Astrocyte of the hippocampus (primary cell): ENCODE results near the gene TLE4.

ENCODE experiments used
- DNase-seq: peaks from one replicate; pipeline ENCODE4 v3.0.0; 2011; ENCODE audit warnings: low read depth, low spot score

The TLE4 gene

GRCh38 chr9:79663300-79663699 lies 91.5 kb downstream of the TLE4 start:
- no peak for DNase-seq

- no peak for DNase-seq
Observed at GRCh38 chr9:79663878-79664277, 92.1 kb downstream of the TLE4 start.

GRCh38 chr9:79664375-79664831 lies 92.6 kb downstream of the TLE4 start:
- DNase-seq, result no peak

- DNase-seq, result no peak
Observed at GRCh38 chr9:79665369-79665768, 93.6 kb downstream of the TLE4 start.

GRCh38 chr9:79665931-79666330 lies 94.2 kb downstream of the TLE4 start:
- DNase-seq, result no peak

- DNase-seq, result no peak
Observed at GRCh38 chr9:79667120-79667519, 95.4 kb downstream of the TLE4 start.

GRCh38 chr9:79667817-79668436 lies 96.2 kb downstream of the TLE4 start:
- DNase-seq, result peak; percentile 66

- no peak for DNase-seq
Observed at GRCh38 chr9:79668956-79669355, 97.2 kb downstream of the TLE4 start.

- no peak for DNase-seq
Observed at GRCh38 chr9:79670269-79670961, 98.7 kb downstream of the TLE4 start.

GRCh38 chr9:79671558-79671957 lies 99.8 kb downstream of the TLE4 start:
- DNase-seq, result no peak

- no peak for DNase-seq
Observed at GRCh38 chr9:79672236-79672635, 100.5 kb downstream of the TLE4 start.

GRCh38 chr9:79672891-79673290 lies 101.1 kb downstream of the TLE4 start:
- no peak for DNase-seq

- no peak for DNase-seq
Observed at GRCh38 chr9:79673614-79674013, 101.8 kb downstream of the TLE4 start.

- no peak for DNase-seq
Observed at GRCh38 chr9:79674052-79674777, 102.5 kb downstream of the TLE4 start.

- no peak for DNase-seq
Observed at GRCh38 chr9:79681576-79681975, 109.8 kb downstream of the TLE4 start.

GRCh38 chr9:79682076-79682736 lies 110.4 kb downstream of the TLE4 start:
- DNase-seq, result peak; percentile 48

GRCh38 chr9:79684059-79684458 lies 112.3 kb downstream of the TLE4 start:
- no peak for DNase-seq

- no peak for DNase-seq
Observed at GRCh38 chr9:79684711-79685575, 113.2 kb downstream of the TLE4 start.

- peak; percentile 45 for DNase-seq
Observed at GRCh38 chr9:79685577-79685976, 113.8 kb downstream of the TLE4 start.

- DNase-seq, result peak; percentile 98
Observed at GRCh38 chr9:79686381-79687130, 114.8 kb downstream of the TLE4 start.

- peak; percentile 42 for DNase-seq
Observed at GRCh38 chr9:79687131-79687447, 115.3 kb downstream of the TLE4 start.
